GM12801 (cell line): ENCODE measurements around the gene AK9.

Experiments used
- CTCF ChIP-seq: IDR thresholded peaks from one replicate; pipeline ENCODE4 v1.5.1; 2011; ENCODE audit warnings: control low read depth; ENCODE audit not compliant: insufficient read length; ENCODE audit errors: extremely low read depth

Gene AK9

DNA sequence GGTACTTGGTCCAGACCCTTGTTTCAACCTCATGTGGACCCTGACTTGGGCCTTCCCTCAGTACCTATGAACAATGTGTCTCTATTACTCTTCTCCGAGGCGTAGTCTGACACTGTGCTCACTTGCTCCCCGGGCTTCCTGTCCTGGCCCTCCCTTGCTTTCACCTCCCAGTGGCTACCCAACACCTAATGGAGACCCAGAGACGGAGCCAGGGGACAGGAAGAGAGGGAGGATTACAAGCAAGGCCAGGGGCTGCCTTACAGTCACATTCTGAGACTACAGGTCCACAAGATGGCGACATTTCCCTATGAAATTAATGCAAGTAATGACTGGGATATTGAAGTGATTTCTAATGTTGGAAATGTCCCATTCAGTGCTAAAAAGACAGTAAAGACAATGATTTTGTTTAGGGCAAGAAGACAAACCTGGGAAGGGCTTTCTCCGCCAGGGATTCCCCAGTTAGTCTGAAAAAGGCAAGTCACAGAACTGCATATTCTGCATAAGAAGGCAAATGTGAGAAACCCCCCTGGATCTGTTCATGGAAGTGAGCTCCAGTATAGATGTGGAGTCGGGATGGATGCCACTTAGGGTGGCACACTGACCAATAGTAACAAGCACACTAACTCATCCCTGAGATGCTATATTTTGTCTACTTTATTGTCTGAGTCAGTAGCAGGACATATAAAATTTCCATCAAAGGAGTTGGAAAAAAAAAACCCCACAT is 163.9 kb downstream of the AK9 start:
- no peak for TF ChIP-seq CTCF

- no peak for TF ChIP-seq CTCF
Measured at GRCh38 chr6:109524129-109524528, 166.9 kb downstream of the AK9 start.

DNA sequence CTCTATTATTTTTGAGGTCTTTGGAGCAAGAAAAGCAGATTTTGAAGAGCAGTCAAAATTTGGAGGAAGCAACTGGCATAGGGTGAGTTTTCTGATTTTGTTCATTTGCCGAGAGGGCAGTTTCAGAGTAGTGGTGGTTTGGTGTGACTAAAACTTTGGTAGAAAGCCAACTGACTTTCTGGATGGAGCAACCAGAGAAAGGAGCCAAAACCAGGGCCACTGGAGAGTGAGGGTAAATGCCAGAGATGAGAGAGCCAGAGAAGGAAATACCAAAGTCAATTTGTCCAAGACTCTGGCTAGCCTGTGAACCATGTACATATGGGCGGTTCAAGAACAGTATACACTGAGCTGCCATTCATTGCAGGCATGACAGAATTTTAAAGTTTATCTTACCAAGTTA is 167.5 kb downstream of the AK9 start:
- no peak for TF ChIP-seq CTCF

GRCh38 chr6:109521080-109521479 is 169.9 kb downstream of the AK9 start:
- TF ChIP-seq CTCF = no peak

- TF ChIP-seq CTCF = no peak
Measured at GRCh38 chr6:109516929-109517328, 174.1 kb downstream of the AK9 start.

- TF ChIP-seq CTCF = no peak
Measured at GRCh38 chr6:109515781-109516409, 175.1 kb downstream of the AK9 start.

- TF ChIP-seq CTCF = no peak
Measured at GRCh38 chr6:109514946-109515345, 176.1 kb downstream of the AK9 start.
